NCI-H2107 treated with DMSO at 0.1 percent for 48 hours (cell line): ENCODE data around the gene FAR1.

Source experiments
- DNase-seq: peaks from one replicate; lab custom pipeline; 2025; ENCODE audit not compliant: unreplicated experiment; lab: John Stamatoyannopoulos, UW

Gene FAR1

GRCh38 chr11:13775471-13775870 lies 107.0 kb downstream of the FAR1 start:
- no peak for DNase-seq

GRCh38 chr11:13776134-13776815 lies 107.8 kb downstream of the FAR1 start:
- no peak for DNase-seq

DNA sequence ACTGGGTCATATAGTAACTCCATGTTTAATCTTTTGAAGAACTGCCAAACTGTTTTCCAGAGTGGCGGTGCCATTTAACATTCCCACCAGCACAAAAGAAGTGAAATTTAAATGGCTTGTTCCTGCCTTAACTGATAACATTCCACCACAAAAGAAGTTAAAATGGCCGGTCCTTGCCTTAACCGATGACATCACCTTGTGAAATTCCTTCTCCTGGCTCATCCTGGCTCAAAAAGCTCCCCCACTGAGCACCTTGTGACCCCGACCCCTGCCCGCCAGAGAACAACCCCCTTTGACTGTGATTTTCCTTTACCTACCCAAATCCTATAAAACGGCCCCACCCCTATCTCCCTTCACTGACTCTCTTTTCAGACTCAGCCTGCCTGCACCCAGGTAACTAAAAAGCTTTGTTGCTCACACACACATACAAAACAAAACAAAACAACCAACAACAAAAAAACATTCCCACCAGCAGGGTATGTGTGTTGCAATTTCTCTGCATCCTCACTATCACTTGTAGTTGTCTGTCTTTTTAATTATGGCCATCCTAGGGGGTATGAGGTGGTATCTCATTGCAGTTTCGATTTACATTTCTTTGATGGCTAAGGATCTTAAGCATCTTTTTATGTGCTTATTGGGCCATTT lies 109.0 kb downstream of the FAR1 start:
- DNase-seq: no peak

GRCh38 chr11:13778345-13778744 lies 109.9 kb downstream of the FAR1 start:
- DNase-seq: no peak

DNA sequence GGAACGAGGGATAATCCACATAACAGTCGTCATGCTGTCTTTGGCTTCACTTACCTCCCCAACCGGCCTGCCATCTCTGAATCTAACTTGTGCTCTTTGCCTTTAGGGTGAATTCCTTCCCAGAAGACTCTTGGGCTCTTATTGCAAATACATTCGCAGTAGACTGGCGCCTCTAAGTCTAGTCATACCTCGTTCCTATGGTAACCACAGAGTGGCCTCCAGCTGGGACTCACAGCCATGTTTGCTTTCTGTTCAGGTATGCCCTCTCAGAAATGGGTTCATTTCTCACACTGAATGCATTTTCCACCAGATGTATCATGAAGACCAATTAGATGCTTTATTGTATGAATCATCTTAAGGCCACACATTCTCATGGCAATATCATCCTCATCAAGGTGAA lies 112.7 kb downstream of the FAR1 start:
- DNase-seq: no peak
